Measurements from ENCODE around the gene LIPF. TPM values are rescaled to one million over a fixed set of nuclear protein-coding genes. Genes with fewer than 3 reads are reported as not detected.

LIPF gene
- polyA plus RNA-seq, 1 donor from 2014 or later = not detected

GRCh38 chr10:88715517-88715916 lies 51.3 kb downstream of the LIPF start:
- Histone ChIP-seq H3K9me3 (ENCODE audit: low read length) (no peaks in the 10 kb centered on the region), H4K20me1 (ENCODE audit: insufficient read depth) (no peaks in the 10 kb centered on the region), H2AFZ (ENCODE audit: low read depth, low read length) (no peak overlapping the region), H3K79me2 (replicated peaks; ENCODE audit: insufficient read depth, low read length) (no peaks in the 10 kb centered on the region), H3K9ac (ENCODE audit: low read length) (no peak overlapping the region), H3K9me2 (ENCODE audit: insufficient read depth, low read length) (no peaks in the 10 kb centered on the region), H3F3A (ENCODE audit: insufficient read depth, low read length, poor library complexity, severe bottlenecking) (no peaks in the 10 kb centered on the region), H3K4me3 (ENCODE audit: low read length) (no peak overlapping the region), H3K27ac (ENCODE audit: low read length) (no peak overlapping the region), H3K4me2 (ENCODE audit: low read length) (no peak overlapping the region), H3K27me3 (ENCODE audit: insufficient read depth, low read depth, low read length) (no peaks in the 10 kb centered on the region), H3K36me3 (ENCODE audit: insufficient read depth, low read length) (no peaks in the 10 kb centered on the region)
- no peak for TF ChIP-seq EP300 (conservative IDR thresholded peaks at IDR 0.05; ENCODE audit: poor library complexity, severe bottlenecking)
- no peak for TF ChIP-seq REST (IDR thresholded peaks at IDR 0.05; ENCODE audit: borderline replicate concordance)
- TF ChIP-seq MXI1 (conservative IDR thresholded peaks at IDR 0.05; ENCODE audit: poor library complexity, severe bottlenecking) = no peak
- TF ChIP-seq, protein P1, sequence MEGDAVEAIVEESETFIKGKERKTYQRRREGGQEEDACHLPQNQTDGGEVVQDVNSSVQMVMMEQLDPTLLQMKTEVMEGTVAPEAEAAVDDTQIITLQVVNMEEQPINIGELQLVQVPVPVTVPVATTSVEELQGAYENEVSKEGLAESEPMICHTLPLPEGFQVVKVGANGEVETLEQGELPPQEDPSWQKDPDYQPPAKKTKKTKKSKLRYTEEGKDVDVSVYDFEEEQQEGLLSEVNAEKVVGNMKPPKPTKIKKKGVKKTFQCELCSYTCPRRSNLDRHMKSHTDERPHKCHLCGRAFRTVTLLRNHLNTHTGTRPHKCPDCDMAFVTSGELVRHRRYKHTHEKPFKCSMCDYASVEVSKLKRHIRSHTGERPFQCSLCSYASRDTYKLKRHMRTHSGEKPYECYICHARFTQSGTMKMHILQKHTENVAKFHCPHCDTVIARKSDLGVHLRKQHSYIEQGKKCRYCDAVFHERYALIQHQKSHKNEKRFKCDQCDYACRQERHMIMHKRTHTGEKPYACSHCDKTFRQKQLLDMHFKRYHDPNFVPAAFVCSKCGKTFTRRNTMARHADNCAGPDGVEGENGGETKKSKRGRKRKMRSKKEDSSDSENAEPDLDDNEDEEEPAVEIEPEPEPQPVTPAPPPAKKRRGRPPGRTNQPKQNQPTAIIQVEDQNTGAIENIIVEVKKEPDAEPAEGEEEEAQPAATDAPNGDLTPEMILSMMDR (IDR thresholded peaks at IDR 0.05; ENCODE audit: poor library complexity, severe bottlenecking) = no peak
- TF ChIP-seq EZH2 (IDR thresholded peaks at IDR 0.05; ENCODE audit: borderline replicate concordance, insufficient read depth, low read length, poor library complexity, severe bottlenecking) = no peak
- TF ChIP-seq TAF1 (IDR thresholded peaks at IDR 0.05; ENCODE audit: low read depth) = no peak
- no peak for TF ChIP-seq SMC3 (conservative IDR thresholded peaks at IDR 0.05; ENCODE audit: poor library complexity)
- no peak for TF ChIP-seq POLR2AphosphoS5 (IDR thresholded peaks at IDR 0.05)
- TF ChIP-seq RAD21 (conservative IDR thresholded peaks at IDR 0.05) = no peak

GRCh38 chr10:88721392-88721791 lies 57.1 kb downstream of the LIPF start:
- no peak overlapping the region for H3K4me2 ChIP-seq (ENCODE audit: low read length)
- H3K4me3 ChIP-seq (ENCODE audit: low read length) = no peak overlapping the region
- H3K27ac ChIP-seq (ENCODE audit: low read length) = no peak overlapping the region

More at GRCh38 chr10:88721392-88721791, 57.1 kb downstream of the LIPF start:
- Histone ChIP-seq H3F3A (ENCODE audit: insufficient read depth, low read length, poor library complexity, severe bottlenecking) (no peaks in the 10 kb centered on the region), H3K79me2 (replicated peaks; ENCODE audit: insufficient read depth, low read length) (no peaks in the 10 kb centered on the region), H3K27me3 (ENCODE audit: insufficient read depth, low read depth, low read length) (no peaks in the 10 kb centered on the region), H3K9me3 (ENCODE audit: low read length) (no peaks in the 10 kb centered on the region), H3K9ac (ENCODE audit: low read length) (no peak overlapping the region), H3K36me3 (ENCODE audit: insufficient read depth, low read length) (no peaks in the 10 kb centered on the region), H3K9me2 (ENCODE audit: insufficient read depth, low read length) (no peaks in the 10 kb centered on the region), H4K20me1 (ENCODE audit: insufficient read depth) (no peaks in the 10 kb centered on the region), H2AFZ (ENCODE audit: low read depth, low read length) (no peak overlapping the region)
- TF ChIP-seq MXI1 (conservative IDR thresholded peaks at IDR 0.05; ENCODE audit: poor library complexity, severe bottlenecking) (no peak), POLR2AphosphoS5 (IDR thresholded peaks at IDR 0.05) (no peak), RAD21 (conservative IDR thresholded peaks at IDR 0.05) (no peak), TAF1 (IDR thresholded peaks at IDR 0.05; ENCODE audit: low read depth) (no peak), EZH2 (IDR thresholded peaks at IDR 0.05; ENCODE audit: borderline replicate concordance, insufficient read depth, low read length, poor library complexity, severe bottlenecking) (no peak), EP300 (conservative IDR thresholded peaks at IDR 0.05; ENCODE audit: poor library complexity, severe bottlenecking) (no peak)
- TF ChIP-seq, protein P1 (IDR thresholded peaks at IDR 0.05; ENCODE audit: poor library complexity, severe bottlenecking) = no peak
